Neural progenitor cell (in vitro differentiated cells): ENCODE results near the gene FAM90A26.
"Not testable (repeated sequence)": the region's sequence is repeated elsewhere in the genome, so short reads cannot be mapped to it uniquely, and the experiment has no call there.

Experiments used
- EZH2 ChIP-seq: fragments of 200-600 bp; sonication (generic); IDR thresholded peaks from 2 replicates; pipeline ENCODE4 v1.6.1; 2017; ENCODE audit warnings: antibody characterized with exemption, mild to moderate bottlenecking, moderate library complexity
- EZH2phosphoT487 ChIP-seq: fragments of 200-600 bp; sonication (generic); IDR thresholded peaks from 2 replicates; pipeline ENCODE4 v1.6.1; 2017; ENCODE audit warnings: antibody characterized with exemption
- TF ChIP-seq, protein P1 (sequence below): fragments of 200-600 bp; sonication (generic); IDR thresholded peaks from 2 replicates; pipeline ENCODE4 v1.5.1; 2017; ENCODE audit warnings: antibody characterized with exemption, mild to moderate bottlenecking

DNA sequence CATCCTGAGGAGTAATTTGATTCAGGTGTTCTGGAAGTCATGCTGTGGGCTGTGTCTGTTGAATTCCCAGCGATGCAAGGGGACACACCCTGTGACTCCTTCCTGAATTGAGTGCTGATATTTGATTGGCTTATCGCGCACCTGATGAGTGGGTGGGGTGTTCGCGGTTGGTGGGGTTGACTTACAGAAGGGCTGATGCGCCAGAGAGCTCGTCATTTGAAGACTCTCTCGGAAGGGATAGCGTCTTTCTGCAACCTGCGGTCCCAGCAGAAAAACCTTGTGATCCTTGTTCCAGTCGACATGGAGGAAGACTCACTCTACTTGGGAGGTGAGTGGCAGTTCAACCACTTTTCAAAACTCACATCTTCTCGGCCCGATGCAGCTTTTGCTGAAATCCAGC lies 49.6 kb downstream of the FAM90A26 start, which contains the start of gene USP17L12:
- TF ChIP-seq, protein P1, sequence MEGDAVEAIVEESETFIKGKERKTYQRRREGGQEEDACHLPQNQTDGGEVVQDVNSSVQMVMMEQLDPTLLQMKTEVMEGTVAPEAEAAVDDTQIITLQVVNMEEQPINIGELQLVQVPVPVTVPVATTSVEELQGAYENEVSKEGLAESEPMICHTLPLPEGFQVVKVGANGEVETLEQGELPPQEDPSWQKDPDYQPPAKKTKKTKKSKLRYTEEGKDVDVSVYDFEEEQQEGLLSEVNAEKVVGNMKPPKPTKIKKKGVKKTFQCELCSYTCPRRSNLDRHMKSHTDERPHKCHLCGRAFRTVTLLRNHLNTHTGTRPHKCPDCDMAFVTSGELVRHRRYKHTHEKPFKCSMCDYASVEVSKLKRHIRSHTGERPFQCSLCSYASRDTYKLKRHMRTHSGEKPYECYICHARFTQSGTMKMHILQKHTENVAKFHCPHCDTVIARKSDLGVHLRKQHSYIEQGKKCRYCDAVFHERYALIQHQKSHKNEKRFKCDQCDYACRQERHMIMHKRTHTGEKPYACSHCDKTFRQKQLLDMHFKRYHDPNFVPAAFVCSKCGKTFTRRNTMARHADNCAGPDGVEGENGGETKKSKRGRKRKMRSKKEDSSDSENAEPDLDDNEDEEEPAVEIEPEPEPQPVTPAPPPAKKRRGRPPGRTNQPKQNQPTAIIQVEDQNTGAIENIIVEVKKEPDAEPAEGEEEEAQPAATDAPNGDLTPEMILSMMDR, result not testable (repeated sequence)
- not testable (repeated sequence) for TF ChIP-seq EZH2, EZH2phosphoT487
